ENCODE results near the gene HOXD1. TPM values are rescaled to one million over a fixed set of nuclear protein-coding genes. Genes with fewer than 3 reads are reported as not detected.

HOXD1 gene
- total and polyA plus RNA-seq, 2 donors (not counting 3 experiments of a cell fraction or from before 2014, with no cell fraction given): 6.6 to 10.4 TPM

- peak; percentile 49 for FAIRE-seq
- no peak for DNase-seq (ENCODE audit: low read depth, low spot score)
Observed at GRCh38 chr2:176177580-176178037, 10.9 kb upstream of the HOXD1 start.

More at GRCh38 chr2:176177580-176178037, 10.9 kb upstream of the HOXD1 start:
- peak overlapping the region; percentile 73 for H3K9ac ChIP-seq (replicated peaks; ENCODE audit: extremely low read depth, insufficient read depth, low read length)
- BruUV-seq (replicated peaks): TSS peak; percentile 22
- TF ChIP-seq MAX (IDR thresholded peaks at IDR 0.05; ENCODE audit: insufficient read depth, insufficient read length) (no peak), POLR2A (IDR thresholded peaks at IDR 0.05; ENCODE audit: low read depth, low read length) (no peak), POLR2AphosphoS5 (IDR thresholded peaks at IDR 0.05; ENCODE audit: insufficient read depth, low read depth, low read length) (no peak), EZH2 (IDR thresholded peaks at IDR 0.05; ENCODE audit: borderline replicate concordance, low read depth, low read length, severe bottlenecking) (no peak), GATA2 (IDR thresholded peaks at IDR 0.05; ENCODE audit: insufficient read depth, insufficient read length, low read depth, low read length) (no peak), JUN (IDR thresholded peaks at IDR 0.05; ENCODE audit: borderline replicate concordance, insufficient read depth, insufficient read length, low read depth) (no peak), CTCF (IDR thresholded peaks at IDR 0.05; ENCODE audit: extremely low read depth in 1 of 2, insufficient read depth in 1 of 2, low read depth in 1 of 2, low read length in 2 of 2) (no peak), FOS (IDR thresholded peaks at IDR 0.05; ENCODE audit: borderline replicate concordance, insufficient read depth, low read length) (no peak), MYC (IDR thresholded peaks at IDR 0.05; ENCODE audit: low read depth, low read length) (no peak)
- H3K9me3 ChIP-seq (replicated peaks; ENCODE audit: control insufficient read depth, insufficient read depth, low read length): no peaks in the 10 kb centered on the region
- H2AFZ ChIP-seq (ENCODE audit: low read depth, low read length): peak overlapping the region; percentile 95
- POLR2A ChIA-PET: interaction anchor here (1.7 to 2.0 kb wide), 2 partner anchors 10 to 11 kb away, joined by 6 to 7 read pairs; partner anchors contain the start of gene HOXD1
- no peaks in the 10 kb centered on the region for H3K79me2 ChIP-seq (ENCODE audit: control insufficient read depth, insufficient read depth, low read length)
- H3K4me2 ChIP-seq (ENCODE audit: insufficient read depth, low read length): peak overlapping the region; percentile 79
- no peaks in the 10 kb centered on the region for H3K9me1 ChIP-seq (replicated peaks; ENCODE audit: control insufficient read depth, extremely low read depth, insufficient read depth, low read length)
- no peaks in the 10 kb centered on the region for H4K20me1 ChIP-seq (replicated peaks; ENCODE audit: control insufficient read depth, extremely low read depth, insufficient read depth, low read length)
- intact Hi-C loops (cut with micrococcal nuclease): loop anchor here (1.0 to 5.0 kb wide), 6 partner anchors 11 to 340 kb away; partner anchors contain the start of genes HOXD1 and MTX2
- no peaks in the 10 kb centered on the region for H3K36me3 ChIP-seq (ENCODE audit: control insufficient read depth in 2 of 2, extremely low read depth in 1 of 2, insufficient read depth in 2 of 2, low read length in 2 of 2)
- dilution Hi-C loops (cut with MboI; ENCODE audit: extremely low pct_ligation_motif_present, low sequenced_read_pairs): no loop called here
- H3K4me1 ChIP-seq (ENCODE audit: control insufficient read depth, extremely low read depth, insufficient read depth, low read length): peaks cover 30% of the 10 kb centered on the region
- H3K27ac ChIP-seq (ENCODE audit: insufficient read depth, low read depth, low read length): peak overlapping the region; percentile 77
- H3K27me3 ChIP-seq (ENCODE audit: control insufficient read depth in 2 of 2, insufficient read depth in 2 of 2, low read length in 2 of 2): no peaks in the 10 kb centered on the region
- CTCF ChIA-PET: interaction anchor here (0.9 to 6.6 kb wide), 5 partner anchors 10 to 474 kb away, joined by 3 to 58 read pairs (median 3); no protein-coding TSS in a partner anchor
- peak overlapping the region; percentile 1 to 49 (median 48) for H3K4me3 ChIP-seq (replicated peaks in 1 of 3; ENCODE audit: insufficient read depth in 1 of 3, low read depth in 1 of 3, low read length in 3 of 3)

All from endothelial cell of umbilical vein (primary cell).